Stimulated activated CD4-positive, alpha-beta T cell treated with anti-CD3 and anti-CD28 coated beads, Interleukin-15, amount 100 ng/mL, for 48 hours (primary cell): ENCODE results near the gene USH2A.

Experiments
- DNase-seq, 2 donors: peaks; one replicate each; pipeline ENCODE4 v3.0.0-alpha.2; 2020; ENCODE audit warnings: low read depth in 2 of 2

USH2A gene

GRCh38 chr1:215600258-215600792 is 822.9 kb downstream of the USH2A start:
- DNase-seq: no peak

- DNase-seq: no peak
These were observed 823.7 kb downstream of the USH2A start for GRCh38 chr1:215599418-215600074.

GRCh38 chr1:215597961-215598360 is 825.3 kb downstream of the USH2A start:
- DNase-seq: no peak

- no peak for DNase-seq
These were observed 828.0 kb downstream of the USH2A start for GRCh38 chr1:215595231-215595630.

- no peak for DNase-seq
These were observed 828.6 kb downstream of the USH2A start for GRCh38 chr1:215594640-215595039.

GRCh38 chr1:215590779-215591491 is 832.3 kb downstream of the USH2A start:
- DNase-seq: no peak

GRCh38 chr1:215589650-215590435 is 833.4 kb downstream of the USH2A start:
- DNase-seq: no peak

- no peak for DNase-seq
These were observed 838.9 kb downstream of the USH2A start for GRCh38 chr1:215584389-215584788.

GRCh38 chr1:215583185-215583749 is 840.0 kb downstream of the USH2A start:
- no peak for DNase-seq

GRCh38 chr1:215581896-215582295 is 841.4 kb downstream of the USH2A start:
- DNase-seq: no peak
